GM21367 (cell line): Measurements from ENCODE around the gene RCSD1.

Source experiments
- ATAC-seq: cut with Tn5 transposase; IDR thresholded peaks from one replicate; pipeline ENCODE4 v1.9.1; 2021; ENCODE audit not compliant: unreplicated experiment

RCSD1 gene

DNA sequence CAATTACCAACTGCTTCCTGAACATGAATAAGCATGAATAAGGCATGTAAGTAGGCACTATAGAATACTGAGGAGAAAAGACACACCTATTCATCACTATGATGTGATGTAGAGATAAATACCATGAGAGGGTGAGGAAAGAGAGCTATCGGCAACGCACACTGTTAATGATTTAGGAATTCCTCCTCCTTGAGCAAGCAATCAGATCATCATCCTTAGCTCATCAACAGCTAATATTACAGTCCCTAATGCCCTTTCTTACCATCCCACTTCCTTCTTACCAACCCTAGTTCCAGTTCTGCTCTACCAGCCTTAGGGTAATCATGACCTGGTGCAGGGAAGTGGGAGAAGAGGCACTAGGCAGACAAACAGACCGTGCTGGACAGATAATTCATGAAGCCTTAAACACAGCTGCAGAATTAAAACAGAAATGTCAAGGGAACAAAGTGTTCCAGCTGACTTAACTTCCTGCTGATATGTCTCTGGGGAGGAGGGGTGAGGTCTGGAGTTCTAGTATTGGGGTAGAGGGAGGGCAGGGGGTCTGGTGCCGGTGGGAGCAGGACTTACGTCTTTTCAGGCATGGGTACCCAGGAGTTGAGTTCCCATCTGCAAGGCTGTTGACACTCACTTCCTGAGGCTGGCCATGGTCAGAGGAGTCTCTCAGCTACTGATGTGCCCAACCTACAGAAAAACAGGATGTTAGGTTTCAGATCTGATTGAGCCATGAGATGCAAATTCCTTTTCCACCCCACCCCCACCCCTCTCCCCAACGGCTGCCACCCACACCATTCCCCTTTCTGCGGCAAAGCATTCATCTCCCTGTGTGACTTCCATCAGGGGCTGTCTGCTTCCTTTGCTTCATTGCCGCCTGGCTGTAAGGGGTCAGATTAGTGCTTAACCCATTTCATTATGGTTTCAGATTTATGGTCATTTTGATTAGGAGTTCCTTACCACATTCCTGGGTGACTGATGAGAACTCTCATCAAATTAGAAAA, 12.6 kb upstream of the RCSD1 start:
- ATAC-seq: peak; percentile 53

DNA sequence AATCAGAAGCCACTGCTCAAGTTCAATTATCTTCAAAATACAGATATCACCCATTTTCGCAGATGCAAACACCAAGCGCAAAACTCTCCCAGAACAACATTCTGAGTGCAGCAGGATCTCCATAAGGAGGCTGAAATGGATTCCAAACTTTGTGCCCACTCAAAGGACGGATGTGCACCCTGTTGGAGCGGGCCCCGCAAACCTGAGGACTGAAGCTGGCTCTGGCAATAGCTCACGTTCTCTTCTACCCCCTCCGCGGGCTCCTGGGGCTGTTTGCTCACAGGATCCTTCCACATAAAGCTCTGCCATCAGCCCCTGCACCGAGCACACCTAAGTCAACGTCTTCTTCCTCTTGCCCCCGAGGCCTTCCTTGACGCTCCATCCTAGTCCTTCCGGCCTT, 11.7 kb upstream of the RCSD1 start:
- no peak for ATAC-seq

DNA sequence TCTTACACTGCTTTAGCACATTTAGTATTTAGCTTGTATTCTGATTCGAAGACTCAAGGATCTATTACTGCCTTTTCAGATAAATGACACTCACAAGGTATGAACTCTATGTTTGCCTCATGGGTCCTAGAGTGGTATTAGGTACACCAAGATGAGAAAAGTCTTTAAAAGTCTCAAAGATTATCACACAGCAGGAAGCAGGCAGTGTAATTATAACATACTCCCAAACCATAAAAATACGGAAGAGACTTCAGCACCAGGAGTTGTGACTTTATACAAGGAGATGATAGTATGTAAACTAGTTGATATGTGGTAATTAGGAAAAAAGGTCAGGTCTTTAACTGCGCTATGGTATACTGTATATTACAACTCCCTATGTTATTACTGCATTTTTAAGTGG, 11.2 kb upstream of the RCSD1 start:
- no peak for ATAC-seq

DNA sequence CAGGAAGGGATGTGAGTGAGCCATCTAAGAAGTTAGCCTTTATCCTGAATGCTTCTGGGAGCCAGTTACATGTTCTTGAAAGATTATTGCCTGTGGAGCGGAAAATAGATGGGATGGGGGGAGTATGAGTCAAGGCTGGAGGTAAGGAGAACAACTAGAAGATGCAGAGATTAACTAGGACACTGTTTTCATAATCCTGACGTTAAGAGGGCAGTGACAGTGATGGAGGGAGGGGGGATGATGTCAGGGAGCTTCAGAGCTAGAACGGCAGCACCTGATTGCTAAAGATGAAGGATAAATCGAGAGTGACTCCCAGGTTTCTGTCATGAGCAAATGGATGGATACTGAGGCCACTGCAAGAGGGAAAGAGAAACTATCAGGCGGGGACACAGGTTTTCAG, 10.0 kb upstream of the RCSD1 start:
- ATAC-seq: no peak

DNA sequence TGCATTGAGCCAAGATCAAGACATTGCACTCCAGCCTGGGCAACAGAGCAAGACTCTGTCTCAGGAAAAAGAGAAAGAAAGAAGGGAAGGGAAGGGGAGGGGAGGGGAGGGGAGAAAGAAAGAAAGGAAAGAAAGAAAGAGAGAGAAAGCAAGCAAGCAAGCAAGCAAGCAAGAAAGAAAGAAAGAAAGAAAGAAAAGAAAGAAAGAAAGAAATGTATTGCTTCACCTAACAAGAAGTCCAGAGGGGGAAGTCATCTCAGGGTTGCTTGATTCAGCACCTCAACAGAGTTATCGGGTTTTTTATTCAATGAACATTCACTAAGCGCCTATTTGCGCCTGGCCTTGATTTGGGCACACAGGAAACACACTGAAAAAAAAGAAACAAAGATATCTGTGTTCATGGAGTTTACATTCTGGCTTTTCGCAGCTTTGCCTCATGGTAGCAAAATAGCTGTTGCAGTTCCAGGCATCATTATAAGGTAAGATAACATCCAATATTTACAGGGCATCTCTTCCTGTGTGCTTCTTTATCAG, 8.2 kb upstream of the RCSD1 start:
- ATAC-seq: no peak

DNA sequence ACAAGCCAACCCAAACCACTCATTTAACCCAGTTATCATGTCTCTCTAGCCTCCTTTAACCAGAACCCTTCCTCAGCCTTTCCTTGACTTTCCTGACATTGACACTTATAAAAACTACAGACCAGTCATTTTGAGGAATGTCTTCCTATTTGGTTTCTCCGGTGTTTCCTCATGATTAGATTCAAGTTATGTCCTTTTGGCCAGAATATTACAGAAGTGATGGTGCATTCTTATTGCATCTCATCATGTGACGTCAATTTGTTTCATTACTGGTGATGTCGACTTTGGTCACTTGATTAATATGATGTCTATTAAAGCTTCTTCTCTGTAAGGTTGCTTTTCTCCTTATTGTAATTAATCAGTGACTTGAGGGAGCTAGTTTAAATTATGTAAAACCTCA, 6.1 kb upstream of the RCSD1 start:
- ATAC-seq: no peak

DNA sequence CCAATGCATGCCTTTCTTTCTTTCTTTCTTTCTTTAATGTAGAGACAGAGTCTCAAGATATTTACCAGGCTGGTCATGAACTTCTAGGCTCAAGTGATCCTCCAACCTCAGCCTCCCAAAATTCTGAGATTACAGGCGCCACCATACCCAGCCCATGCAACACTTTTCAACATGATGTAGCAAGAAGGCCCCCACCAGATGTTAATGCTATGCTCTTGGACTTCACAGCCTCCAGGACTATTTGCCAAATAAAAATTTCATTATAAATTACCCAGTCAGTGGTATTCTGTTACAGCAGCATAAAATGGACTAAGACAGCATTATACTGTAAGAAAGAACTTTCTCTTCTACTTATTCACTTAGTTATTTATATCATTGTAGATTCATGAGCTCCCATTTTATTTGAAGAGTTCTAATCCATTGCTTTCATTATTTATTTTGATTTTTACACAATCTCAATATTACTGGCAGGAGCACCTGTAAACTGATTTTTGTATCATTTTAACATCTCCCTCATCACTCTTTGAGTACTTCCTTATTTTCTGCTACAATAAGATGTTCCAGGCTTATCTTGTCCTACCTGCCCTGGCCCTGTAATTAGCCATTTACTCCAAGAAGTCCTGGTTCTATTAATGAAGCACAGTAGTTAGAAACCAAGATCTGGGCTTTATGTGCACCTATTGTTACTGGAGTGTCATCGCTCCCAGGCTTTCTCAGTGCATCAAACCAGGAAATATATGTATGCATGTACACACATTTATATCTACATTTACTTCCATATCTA, 4.8 kb upstream of the RCSD1 start:
- ATAC-seq: no peak

DNA sequence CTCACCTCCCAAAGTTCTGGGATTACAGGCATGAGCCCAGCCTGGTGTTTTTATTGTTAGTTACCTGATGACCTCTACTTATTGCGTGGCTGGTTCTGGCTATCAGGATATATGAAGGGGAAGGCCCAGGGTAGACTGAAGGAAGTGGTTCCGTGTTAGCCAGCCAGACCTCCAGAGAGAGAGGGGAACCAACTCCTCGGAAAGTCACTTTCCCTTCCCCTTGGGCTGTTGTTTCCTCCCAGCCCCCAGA, 2.5 kb upstream of the RCSD1 start:
- ATAC-seq: no peak

DNA sequence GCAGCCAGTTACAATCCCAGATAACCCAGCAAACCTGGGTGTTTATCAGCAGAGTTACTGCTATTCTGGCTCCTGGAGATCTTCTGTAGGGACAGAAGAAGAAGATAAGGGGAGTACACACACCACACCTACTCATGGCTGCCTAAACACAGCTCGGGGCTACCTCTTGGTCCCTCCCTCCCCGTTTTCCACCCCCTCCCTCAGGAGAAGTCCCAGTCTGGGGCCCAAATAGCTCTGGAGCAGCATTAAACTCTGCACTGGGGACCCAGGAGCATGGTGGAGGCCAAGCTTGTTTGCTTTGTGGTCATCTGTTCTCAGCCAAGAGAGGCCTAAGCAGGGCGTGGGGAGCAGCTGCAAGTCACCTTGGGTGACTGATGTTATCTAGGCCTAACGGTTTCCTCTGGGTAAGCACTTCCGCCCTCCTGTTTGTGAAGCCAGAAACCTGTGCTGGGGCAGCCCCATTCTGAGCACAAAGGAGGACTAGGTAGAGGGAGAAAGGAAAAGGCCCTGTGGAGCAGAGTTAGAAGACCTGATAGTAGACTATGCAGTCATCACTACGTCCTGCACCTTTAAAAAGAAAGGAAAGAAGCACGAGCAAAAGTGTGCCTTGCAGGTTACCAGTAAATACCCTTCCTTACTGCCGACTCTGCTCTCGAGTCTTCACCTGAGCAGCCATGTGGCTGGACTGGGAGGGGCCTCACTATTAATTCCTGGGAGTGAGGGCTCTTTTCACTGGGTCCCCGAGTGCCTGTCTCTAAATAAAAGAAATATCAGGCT, 2.0 kb upstream of the RCSD1 start:
- peak; percentile 52 for ATAC-seq

DNA sequence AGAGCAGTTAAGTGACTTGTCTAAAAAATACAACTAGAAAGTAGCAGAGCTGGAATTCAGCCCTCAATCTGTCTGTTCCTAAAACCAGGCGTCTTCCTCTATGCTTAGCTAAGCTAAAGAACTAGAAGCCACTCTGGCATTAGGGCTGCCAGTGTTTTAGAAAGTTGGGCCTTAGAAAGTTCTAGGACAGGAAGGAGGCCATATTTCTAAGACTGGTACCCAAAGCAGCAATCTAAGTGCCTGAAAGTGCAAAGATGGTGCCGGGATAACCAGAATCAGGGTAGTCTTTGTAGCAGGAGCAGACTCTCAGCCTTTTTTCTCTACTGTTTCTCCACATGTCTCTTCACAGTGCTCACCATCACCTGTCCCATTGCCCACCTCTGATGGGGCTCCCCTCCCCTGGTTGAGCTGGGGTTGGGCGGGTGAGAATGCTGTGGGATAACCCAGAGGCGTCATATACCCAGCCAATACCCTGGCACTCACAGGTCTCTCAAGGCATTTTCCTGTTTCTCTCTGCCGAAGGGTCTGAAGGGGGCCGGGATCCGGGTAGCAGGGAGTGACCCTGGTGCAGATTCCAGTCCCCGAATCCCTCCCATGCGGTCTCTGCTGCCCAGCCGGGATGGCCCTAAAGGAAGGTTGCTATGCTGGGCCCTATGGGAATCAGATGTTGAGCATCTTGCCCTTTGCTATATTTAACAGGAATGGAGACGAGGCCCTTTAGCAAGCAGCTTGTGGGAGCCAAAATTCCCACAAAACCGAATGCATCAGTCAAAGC, 1.1 kb upstream of the RCSD1 start:
- ATAC-seq: no peak

DNA sequence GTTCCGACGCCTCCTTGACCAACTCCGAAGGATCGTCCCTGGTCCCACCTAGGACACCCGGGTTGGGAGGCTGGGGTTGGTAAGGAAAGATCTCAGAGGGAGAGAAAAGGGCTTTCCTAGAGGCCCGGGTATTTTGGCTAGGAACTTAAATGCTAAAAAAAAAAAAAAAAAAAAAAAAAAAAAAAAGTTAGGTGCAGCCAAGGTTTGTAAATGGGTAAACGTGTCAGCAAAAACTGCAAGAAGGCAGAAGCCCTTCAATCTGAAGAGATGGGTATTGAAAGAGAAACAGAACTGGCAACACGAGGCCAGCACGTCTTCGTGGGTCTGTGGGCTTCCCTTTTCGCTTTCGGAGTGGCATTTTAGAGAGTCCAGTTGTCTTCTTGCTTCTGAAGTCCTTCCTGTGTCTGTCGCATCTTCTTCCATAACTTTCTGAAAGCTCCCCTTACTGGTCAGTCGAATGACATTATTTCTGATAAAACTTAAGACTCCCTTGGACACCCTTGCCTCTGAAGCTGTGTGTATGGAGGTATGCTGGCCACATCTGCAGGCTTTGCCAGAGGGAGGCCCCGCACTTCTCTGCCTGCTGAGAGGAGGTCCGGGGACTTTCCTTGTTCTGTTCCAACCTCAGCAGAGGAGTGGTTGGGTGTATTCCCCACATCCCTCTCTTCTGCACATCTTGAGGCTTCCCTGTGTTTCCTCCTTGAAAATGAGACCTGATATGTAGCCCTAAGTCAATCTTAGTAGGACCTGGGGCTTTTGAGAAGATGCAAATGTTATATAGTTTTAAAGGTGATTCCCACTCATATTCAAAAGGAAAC, 745 bp downstream of the RCSD1 start:
- ATAC-seq: no peak

DNA sequence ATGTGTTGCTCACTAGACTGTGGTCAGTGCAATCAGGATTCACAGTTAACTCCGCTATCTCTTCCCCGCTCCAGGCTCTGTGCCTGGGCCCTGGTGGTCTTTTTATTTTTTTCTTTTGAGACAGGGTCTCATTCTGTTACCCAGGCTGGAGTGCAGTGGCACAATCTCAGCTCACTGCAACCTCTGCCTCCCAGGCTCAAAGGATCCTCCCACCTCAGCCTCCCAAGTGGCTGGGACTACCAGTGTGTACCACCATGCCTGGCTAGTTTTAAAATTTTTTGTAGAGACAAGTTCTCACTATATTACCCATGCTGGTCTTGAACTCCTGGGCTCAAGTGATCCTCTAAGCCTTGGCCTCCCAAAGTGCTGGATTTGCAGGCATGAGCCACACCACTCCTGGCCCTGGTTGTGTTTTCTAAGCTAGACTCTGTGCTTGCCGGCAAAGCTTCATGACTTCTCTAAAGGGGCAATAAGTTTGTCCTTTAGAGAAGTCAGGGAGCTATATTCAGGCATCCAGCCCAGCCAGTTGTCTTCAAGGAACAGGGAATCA, 1.4 kb downstream of the RCSD1 start:
- no peak for ATAC-seq

DNA sequence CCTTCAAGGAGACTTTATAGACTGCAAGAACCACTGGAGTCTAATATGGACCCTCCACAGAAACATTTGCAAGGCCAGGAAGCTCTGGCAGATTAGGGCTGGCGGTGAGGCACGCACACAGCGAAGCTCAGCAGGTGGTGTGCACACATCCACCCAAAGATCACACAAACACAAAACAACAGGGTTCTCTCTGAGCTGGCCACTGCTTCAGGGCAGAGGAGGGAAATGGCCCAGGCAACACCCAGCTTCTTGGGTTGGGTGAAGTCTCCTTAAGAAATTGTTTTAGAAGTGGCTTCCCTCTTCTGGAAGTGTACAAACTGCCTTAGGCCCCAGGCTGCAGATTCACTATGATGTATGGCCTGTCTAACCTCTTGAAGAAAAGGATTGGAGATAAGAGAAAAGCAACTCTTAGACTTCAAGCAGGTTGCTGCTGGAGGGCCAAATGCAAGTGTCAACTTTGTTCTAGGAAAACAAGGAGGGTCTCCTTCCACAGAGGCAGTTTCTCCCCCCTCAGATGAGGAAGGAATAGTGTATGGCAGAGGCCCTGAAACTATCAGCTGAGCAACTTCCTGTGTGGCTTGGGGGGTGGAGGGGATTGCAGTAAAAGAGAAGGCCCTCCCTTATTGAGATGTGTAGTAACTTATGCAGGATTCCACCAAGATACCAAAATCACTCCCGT, 2.0 kb downstream of the RCSD1 start:
- ATAC-seq: peak; percentile 24

DNA sequence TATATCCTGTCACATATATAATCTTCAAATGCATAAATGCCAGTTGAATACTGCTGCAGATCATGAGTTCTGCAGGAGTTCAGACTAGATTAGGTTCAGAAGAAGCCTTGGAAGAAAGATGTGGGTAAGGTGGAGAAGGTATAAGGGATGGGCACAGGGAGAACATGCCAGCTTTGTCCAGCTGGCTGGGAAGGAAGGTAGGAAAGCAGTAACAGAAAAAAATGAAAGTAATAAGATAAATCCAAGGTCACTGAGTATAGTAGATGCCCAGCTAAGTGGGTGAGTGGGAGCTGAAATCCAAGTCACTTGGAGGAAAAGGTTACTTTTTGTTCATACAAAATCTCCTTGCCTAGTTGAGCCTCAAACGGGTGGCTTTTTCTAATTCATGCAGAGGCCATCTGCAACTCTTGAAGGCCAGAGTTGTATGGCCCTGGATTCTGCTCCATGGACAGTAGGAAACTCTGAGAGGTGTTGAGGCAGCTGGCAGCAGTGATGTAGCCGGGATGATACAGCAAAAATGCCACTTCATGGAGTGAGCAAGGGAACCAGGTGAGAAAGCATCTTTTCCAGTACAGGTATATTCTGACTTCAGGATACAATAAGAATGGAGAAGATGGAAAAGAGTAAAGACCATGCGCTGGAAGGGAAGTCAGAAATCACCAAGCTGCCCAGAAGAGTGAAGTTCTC, 3.4 kb downstream of the RCSD1 start:
- no peak for ATAC-seq

DNA sequence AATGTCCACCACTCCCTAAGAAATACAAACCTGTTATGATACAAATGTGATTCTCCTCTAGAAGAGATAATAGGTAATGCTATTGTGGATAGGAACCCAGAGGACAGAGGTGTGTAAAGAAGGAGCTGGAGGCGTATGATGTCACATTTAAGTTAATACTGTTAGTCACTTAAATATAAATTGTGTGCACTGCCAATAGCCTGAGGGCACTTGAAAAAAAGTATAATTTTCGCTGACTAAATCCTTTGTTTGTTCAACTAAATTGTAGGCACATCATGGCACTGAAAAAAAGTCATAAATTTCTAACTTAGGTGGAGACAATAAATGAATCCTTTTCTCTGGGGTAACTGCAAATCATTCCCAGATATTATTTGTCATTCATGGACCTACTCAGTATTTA, 4.4 kb downstream of the RCSD1 start:
- ATAC-seq: no peak

DNA sequence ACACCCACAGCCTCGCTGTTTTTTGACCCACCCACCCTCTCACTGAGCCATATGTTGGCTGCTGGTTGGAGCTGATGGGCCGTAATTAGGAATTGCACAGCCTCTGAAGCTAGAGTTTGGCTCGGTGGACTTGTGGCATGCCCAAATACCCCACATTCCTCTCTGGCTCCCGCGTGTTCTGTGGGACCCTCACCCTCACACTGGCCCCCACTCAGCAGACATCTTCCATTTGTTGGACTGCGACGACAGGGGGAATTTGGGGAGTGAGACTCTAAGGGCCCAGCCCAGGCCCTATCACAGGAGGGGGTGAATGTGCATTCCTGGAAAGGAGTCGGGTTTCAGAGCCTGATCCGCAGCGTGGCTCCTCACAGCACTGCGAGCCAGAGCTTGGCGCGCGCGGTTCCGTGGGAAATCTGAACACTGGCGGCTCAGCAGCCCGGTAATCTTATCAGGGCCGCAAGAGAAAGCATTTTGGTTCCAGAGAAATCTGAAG, 5.2 kb downstream of the RCSD1 start:
- no peak for ATAC-seq

DNA sequence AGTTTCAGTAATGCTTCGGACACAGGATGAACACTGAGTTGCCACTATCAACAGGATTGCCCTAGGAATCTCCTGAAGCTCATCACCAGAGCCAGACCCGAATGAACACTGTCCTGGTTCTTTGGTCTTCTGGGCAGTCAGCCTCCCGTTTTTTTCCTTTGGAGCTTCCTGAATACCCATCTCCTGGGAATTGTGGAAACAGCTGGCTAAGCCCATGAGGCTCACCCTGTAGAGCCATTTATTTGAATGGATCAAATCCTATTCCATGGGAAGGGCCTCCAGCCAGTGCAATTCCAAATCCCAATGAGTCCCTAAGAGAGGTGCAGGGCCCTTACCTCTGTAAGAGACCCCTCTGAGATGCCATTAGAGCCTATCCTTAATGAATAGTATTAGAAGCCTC, 5.9 kb downstream of the RCSD1 start:
- no peak for ATAC-seq

DNA sequence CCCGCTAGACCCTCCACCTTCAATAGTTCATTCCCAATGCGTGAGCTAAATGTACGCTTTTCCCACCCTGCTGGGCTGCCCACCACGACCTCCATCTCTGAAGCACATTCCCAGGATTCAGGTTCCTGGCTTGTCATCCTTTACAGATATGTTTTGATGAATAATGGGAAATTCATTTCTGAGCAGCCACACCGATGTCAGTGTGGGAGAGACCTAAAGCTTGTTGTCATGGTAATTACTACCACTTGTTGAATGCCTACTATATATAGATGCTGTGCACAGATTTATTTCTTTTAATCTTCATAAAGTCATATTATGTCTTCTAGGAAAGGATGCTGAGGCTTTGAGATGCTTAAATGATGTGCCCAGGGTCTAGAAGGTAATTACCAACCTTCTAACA, 8.0 kb downstream of the RCSD1 start:
- ATAC-seq: no peak
